ENCODE results near the gene PLCB1. TPM values are rescaled to one million over a fixed set of nuclear protein-coding genes. Genes with fewer than 3 reads are reported as not detected.
"Not testable (repeated sequence)": the region's sequence is repeated elsewhere in the genome, so short reads cannot be mapped to it uniquely, and the experiment has no call there.

PLCB1 gene
- polyA plus RNA-seq, 1 donor = 15.9 TPM

DNA sequence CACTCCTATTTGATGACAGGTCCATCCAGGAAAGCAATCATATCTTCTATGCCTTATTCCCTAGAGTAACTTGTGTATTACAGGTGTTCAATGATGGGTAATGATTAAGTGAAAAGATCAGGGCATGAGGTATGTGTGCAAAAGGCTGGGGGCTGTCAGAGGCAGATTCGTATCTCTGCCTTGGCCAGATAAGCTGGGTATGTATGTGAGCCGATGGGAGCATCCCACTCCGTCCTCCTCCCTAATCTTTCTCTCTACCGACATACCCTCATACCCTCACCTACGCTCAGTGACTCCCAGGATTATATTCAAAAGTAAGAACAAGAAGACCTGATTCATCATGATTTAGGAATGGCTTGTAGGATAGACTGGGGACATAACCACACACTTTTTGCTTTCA is 238.7 kb downstream of the PLCB1 start:
- no peak for DNase-seq

DNA sequence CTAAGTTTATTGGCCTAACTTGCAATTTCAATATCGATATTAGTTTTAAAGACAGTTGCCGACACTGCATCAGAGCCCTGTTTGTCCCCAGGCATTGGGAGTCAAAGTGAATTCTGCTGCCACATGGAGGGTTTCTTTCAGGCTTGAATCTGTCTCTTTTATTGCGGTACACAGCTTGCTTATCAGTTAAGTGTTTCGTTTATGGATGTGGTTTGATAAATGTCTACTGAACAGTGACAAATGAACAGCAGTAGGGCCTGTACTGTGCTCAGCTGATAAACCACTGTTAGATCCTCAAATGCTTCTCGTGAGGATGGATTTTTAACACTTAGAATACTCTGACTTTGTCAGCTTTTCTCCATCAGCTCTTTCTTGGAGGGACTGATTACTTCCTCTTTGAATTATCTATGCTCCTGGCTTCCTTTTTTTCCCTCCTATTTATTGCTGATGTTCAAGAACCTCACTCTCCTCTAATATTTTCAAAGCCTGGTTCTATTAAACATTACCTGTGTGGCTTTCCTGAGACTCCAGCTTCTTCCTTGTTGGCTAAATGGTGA is 240.8 kb downstream of the PLCB1 start:
- no peak for DNase-seq

DNA sequence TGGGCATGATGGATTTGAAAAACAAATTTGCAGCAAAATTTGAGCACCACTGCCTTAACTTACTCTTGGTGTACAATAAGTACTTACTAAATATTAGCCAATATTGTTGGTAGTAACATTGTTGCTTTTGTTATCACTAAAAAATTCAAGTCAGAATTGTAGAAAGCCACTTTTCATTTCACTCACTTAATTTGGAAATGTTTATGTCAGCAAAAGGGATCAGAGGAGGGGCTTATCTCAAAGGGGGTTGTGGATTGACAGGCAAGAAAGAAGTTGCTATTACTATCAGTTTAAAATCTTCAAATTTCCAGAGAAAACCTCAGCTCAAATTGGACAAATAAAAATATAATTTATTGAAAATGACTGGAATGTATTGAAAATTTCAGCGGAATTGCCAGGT is 241.5 kb downstream of the PLCB1 start:
- no peak for DNase-seq

DNA sequence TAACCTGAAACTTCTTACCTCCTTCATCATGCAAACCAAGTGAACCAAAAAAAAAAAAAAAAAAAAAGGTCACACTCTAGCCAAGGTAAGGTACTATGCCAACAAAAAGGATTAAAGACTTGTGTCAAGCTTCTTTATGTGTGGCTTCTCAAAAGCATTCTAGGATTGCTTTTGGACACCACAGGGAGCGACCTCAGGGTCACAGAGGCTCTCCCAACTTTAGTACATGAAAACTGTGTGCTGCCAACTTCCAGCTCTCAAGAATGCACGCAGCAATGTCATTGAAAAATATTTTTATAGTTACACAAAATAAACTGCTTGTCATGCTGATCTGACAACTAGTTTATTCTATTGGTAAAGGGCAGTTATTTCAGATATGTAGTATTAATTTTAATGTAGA is 243.8 kb downstream of the PLCB1 start:
- no peak for DNase-seq

DNA sequence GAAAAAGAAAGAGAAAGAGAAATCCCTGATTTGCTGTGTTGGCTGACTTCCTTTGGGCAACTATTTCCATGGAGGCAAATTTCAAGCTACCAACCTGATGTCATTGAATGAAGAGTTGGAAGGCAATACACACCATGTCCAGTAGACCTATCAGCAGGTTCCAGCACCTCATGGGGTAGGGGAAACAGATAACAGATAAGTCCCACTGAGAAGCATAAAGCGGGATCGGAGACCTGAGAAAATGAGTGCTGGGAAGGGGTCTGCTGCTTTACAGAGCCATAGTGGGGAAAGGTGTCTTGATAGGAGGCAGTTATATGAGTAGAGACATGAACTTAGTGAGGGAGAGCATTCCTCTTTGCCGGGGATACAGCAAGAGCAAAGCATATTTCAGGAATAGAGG is 244.9 kb downstream of the PLCB1 start:
- DNase-seq = no peak

DNA sequence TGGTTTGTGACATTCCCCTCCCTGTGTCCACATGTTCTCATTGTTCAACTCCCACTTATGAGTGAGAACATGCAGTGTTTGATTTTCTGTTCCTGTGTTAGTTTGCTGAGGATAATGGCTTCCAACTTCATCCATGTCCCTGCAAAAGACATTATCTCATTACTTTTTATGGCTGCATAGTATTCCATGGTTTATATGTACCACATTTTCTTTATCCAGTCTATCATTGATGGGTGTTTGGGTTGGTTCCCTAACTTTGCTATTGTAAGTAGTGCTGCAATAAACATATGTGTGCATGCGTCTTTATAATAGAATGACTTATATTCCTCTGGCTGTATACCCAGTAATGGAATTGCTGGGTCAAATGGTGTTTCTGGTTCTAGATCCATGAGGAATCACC is 247.1 kb downstream of the PLCB1 start:
- not testable (repeated sequence) for DNase-seq

DNA sequence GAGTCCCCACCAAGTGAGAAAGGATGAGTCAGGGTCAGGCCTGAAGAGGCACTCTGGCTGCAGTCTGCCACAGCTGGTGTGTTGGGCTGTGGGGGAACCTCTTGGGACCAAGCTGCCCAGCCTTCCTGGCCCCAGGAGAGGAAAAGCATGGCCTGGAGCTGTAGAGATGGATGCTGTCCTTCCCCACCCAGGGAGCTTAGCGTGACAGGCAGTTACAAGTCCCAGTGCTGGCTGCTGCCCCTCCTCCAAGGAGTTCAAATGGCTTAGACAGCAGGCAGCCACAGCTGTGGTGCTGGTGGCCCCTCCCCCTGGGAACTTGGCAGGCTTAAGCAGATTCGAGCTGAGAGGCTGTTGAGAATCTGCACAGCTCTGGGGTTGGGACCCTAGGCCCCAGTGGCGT is 253.2 kb downstream of the PLCB1 start:
- DNase-seq = no peak

DNA sequence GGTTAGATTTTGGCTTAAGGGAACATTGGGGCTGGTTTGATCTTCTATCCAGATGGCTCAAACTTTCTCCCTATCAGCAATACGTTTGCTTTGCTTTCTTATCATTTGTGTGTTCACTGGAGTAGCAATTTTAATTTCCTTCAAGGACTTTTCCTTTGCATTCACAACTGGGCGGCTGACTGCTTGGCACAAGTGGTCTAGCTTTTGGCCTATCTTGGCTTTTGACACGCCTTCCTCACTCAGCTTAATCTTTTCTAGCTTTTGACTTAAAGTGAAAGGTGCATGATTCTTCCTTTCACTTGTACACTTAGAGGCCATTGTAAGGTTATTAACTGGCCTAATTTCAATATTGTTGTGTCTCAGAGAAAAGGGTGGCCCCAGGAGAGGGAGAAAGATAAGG is 254.9 kb downstream of the PLCB1 start:
- no peak for DNase-seq

DNA sequence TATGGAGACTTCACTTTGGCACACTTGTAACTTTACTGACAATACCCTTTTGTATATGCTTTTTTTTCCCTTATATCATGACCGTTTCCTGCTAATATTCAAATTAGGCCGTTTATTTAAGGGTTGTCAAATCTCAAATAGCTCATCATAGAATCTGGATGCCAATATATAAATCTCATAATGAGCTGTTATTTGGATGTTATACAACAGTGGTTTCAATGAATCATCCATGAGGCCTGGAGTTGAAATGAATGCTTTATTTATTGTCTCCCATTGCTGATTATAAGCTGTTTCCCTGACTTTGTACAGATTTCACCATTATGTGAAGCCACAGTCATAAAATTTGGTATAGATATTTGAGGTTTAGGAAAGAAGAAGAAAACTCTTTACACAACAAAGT is 256.1 kb downstream of the PLCB1 start:
- no peak for DNase-seq

DNA sequence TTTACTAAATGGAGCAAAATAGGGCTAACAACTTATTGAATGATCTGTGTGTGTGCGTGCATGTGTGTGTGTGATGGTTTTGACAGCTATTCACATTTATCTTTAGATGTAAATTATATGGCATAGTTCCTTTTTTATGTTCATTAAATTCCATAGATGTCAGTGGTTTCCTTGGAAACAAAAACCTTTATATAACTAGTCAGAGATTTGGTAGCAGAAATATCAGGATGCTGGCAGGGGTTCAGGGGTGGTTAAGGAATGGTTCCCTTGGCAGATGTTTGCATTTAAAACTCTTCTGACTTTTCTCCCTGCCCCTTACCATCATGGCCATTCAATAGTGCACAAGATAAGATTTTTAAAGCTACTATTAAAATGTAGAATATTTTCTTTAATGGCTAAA is 256.6 kb downstream of the PLCB1 start:
- DNase-seq = no peak

DNA sequence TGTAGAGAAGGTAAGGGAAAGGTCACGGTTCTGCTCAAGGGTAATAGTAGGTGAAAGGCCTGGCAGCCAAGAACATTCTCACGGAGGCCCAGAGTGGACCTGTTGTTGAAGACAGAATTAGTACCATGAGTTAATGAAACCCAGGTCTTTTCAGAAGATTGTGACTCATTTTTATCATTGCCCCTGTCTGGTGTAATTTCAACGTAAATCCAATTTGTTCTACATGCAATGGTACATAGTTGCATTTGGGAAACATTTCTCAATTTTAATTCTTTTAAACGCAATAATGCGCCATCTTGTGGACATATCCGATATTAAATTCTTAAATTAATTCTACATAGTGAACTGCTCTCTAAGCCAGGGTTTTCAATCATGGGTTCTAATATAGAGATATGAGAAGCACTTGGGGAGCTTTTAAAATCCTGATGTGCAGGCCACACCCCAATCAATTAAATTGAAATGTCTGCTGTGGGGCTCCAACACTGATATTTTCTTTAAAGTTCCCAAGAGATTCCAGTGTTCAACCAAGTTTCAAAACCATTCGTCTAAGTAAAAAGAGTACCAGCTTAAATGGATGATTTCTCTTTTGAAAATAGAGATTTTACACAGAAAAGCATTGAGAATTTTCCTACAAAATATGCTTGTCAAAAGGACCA is 257.4 kb downstream of the PLCB1 start:
- DNase-seq = peak; percentile 36

DNA sequence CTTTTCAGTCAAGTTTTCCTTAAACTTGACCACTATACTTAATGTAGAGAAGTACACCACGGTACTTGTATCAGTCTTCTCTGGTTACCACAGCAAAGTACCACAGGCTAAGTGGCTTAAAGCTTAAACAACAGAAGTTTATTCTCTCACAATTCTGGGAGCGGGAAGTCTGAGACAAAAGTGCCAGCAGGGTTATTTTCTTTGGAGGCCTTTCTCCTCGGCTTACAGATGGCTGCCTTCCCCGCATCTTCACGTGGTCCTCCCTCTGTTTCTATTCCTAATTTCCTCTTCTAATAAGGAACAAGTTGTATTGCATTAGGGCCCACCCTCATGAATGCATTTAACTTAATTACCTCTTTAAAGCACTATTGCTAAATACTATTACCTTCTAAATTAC is 258.0 kb downstream of the PLCB1 start:
- no peak for DNase-seq

DNA sequence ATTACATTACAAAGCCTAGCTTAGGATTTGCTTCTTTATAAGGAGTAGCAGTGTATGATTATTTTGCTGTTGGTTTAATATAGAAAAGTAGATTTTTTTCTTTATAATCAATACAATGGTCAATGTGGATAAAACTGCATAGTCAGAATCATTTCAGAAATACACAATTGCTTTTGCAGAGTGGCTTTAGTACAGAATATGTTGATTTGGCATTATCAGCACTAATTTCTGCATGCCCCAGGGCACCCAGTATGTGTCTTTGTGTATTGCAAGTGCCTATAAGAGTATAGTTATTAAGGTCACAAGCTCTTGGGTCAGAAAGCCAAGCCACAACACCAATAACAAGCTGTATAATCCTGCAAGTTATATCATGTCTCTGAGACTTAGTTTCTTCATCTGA is 258.4 kb downstream of the PLCB1 start:
- DNase-seq = no peak

DNA sequence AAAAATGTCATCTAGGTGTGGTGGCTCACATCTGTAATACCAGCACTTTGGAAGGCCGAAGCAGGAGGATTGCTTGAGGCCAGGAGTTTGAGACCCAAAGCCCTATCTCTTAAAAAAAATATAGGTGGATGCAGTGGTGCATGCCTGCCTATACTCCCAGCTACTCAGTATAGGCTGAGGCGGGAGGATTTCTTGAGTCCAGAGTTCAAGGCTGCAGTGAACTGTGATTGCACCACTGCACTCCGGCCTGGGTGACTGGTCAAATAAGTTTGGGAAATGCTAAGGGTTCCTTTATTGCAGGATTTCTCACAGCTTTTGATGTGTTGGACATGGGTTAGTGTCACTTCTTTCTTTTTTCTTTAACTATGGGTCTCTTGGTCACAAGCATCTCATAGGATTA is 261.3 kb downstream of the PLCB1 start:
- no peak for DNase-seq

DNA sequence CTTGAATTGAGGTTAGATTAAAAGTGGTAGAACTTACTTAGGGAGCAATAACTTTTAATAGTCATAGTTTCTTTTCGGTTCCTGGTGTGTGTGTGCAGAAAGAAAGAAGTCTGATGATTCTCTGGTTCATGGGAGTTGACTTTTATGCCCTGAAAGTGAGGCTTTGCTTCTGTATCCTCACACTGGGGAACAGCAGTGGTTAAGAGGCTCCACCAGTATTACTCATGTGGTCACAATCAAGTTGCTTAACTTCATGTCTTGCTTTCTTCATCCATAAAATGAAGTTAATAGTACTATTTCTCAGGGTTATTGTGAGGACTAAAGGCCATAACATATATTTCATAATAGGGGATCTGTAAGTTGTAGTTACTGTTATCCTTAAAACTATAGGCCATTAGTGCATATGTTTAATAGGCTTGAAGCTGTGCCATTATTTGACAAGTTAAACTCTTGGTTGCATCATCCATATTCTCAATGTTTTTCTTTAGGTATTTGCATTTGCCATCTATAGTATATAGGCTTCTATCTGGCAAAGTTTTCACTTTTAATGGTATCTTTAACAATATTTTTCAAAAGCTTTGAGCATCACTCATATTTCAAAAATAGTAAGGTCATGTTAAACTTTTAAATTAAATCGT is 262.4 kb downstream of the PLCB1 start:
- no peak for DNase-seq

DNA sequence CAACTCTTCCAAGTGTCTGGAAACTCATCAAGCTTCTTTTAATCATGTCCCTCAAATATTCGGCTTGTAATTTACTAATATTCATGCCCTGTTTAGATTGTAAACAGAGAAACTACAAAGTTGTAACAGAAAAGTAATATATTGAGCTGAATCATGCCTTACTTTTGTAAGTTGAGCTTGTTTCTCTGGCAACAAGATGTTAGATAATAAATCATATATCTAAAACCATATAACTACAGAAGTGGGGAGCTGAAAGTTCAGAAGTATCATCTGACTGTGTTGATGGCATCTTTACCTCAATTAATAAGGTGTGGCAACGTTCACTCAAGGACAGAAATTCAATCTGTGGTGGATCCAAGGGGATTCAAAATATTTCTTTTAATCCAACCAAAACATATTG is 263.9 kb downstream of the PLCB1 start:
- no peak for DNase-seq

DNA sequence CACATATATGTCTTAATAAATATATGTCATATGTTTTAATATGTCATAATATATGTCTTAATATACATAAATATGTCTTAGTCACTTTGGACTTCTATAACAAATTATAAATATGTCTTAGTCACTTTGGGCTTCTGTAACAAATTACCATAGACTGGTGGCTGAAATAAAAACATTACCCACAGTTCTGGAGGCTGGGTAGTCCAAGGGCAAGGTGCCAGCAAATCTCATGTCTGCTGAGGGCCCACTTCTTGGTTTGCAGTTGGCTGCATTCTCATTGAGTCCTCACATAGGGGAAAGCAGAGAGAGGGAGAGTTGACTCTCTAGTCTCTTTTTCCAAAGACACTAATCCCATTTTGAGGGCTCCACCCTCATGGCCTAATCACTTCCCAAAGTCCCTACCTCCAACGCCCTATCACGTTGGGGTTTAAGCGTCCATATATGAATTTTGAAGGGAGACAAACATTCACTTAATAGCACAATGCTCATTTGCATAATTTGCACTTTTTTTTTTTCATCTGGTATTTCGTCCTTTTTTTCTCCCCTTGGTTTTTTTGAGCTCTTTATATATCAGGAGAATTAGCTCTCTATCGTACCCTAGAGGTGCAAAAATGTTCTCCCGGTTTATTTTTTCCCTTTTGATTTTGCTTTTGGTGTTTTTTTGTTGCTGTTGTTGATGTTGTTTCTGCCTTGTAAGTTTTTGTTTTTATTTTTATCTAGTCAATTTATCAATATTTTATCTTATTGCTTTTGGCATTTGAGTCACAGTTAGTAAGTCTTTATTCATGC is 266.4 kb downstream of the PLCB1 start:
- no peak for DNase-seq

DNA sequence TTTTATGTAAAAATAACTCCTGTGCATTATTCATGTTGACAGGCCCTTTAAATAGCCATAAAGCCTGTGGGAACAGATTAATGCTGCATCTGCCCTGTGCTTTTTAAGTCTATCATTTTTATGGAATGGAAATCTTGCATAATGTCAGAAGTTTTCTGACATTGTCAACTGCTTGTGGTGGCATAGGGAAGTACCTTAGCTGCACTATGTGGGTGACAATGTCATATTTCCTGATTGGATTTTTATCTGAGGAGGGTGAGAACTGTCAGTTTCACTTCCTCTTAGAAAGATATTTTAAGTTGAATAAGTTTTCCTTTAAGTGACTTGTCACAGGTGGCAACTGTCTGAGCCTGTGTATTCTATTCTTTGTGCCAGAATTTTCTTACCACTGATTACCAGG is 267.9 kb downstream of the PLCB1 start:
- DNase-seq = no peak

DNA sequence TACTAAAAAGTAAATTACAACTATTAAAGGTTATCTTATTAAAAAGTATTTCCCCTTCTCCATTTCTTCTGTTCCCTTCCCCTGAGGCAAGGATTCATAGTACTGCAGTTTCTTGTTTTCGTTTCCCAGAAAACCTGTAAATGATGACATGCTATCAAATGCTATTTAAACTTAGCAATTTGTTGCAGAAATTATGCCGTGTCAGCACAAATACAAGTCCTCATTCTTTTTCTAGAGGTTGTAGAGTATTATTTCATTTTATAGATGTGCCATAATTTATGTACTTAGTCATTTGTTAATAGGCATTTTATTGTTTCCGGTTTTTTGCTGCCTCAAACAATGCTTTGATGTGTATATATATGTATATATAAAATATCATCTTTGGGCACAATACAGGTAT is 268.4 kb downstream of the PLCB1 start:
- no peak for DNase-seq

DNA sequence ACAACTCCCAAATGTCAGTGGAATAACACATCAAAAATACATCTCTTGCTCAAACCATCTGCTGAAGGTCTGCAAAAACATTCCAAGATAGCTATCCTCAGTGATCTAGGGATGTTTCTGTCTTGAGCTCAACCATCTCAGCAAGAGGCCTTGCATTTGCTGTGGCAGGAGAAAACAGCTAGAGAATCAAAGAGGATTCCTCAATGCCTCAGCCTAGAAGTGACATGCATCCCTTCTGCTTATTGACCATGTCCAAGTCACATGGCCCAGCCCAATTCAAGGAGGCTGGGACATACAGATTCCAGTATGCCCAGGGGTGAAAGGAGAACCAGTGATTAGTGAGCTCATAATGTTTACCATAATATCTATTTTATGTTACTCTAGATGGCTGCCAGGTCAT is 269.5 kb downstream of the PLCB1 start:
- no peak for DNase-seq

DNA sequence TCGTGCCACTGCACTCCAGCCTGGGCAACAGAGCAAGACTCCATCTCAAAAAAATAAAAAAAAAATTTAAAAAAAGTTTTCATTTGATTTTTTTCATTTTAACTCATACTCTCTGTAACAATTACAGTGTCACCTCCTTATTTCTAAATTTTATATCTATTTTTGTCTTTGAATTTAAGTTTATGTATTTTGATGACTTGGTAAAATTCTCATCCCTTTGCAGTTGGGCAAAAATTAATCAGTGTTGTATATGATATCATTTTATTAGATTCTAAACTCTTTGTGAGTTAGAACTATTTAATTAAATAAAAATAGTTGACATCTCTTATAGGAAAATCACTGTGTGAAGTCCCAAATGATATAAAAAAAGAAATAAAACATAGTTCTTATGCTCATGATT is 270.7 kb downstream of the PLCB1 start:
- DNase-seq = no peak

DNA sequence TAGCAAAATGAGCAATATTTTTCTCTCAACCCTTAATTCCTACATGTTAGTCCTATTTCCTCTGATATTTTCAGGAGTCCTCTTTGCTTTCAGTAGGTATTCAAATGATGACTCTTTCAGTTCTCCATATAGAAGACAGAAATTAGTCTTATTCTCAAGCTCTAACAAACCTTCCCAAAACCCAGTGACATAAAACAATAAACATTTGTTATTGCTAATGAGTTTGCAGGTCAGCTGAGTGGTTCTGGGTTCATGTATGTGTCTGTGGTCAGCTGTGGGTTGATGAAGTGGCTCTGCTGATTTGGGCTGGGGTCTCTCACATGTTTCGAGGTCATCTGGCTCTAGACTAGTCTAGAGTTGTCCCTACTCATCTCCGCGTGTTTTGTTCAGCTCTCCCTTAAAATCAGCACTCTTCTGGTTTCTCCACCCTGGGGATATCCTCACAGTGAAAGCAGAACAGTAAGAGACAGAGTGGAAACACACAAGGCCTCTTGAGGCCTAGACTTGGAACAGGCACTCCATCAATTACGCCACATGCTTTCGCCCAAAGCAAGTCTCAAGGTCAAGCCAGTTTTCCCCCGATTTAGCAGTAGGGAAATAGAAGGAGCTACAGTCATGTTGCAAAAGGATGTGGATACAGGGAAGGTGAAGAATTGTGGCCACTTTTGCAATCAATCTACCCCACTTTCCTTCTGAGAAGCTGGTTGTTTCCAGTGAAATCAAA is 273.0 kb downstream of the PLCB1 start:
- DNase-seq = no peak

DNA sequence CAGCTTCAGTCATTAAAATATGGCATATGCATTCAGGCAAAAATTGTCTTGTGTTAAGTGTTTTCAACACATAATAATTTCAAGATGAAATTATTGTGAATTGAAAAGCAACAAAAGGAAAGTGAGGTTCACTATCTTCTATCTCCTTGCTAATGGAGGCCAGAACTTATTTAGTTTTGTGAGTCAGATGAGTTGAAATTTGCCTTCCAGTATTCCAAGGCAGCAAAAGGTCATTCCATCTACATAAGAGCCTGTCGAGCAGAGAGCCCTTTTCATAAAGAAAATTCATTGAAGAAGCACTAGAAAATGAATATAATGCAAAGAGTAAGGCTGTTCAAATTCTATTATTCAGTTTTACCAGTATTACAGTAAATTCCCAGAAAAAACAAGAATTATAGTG is 274.3 kb downstream of the PLCB1 start:
- no peak for DNase-seq

All from hindlimb muscle (tissue), 1 donor.